A549 (cell line): Measurements from ENCODE around the gene GFPT1.

Experiments used
- EHMT2 ChIP-seq: fragments of 200-600 bp; sonication (generic); IDR thresholded peaks from 2 replicates; pipeline ENCODE4 v1.6.1; 2016; ENCODE audit warnings: antibody characterized with exemption, low read depth, mild to moderate bottlenecking, moderate library complexity
- EP300 ChIP-seq, 2 experiments: fragments of >200 bp; sonication (Bioruptor Twin); formaldehyde crosslinking; IDR thresholded peaks; 2 replicates in 1 of 2; 3 replicates in 1 of 2; pipeline ENCODE4 v1.6.1; 2016 to 2017
- ESRRA ChIP-seq: fragments of 150-350 bp; IDR thresholded peaks from 2 replicates; pipeline ENCODE4 v1.6.1; 2014; ENCODE audit warnings: mild to moderate bottlenecking, low read length, borderline replicate concordance
- HOXA7 ChIP-seq: fragments of 250-450 bp; sonication (Bioruptor Pico); IDR thresholded peaks from 2 replicates; pipeline ENCODE4 v1.5.0; 2020; ENCODE audit warnings: mild to moderate bottlenecking, moderate library complexity
- KDM5A ChIP-seq: fragments of 200-600 bp; sonication (generic); IDR thresholded peaks from 2 replicates; pipeline ENCODE4 v1.6.1; 2016; ENCODE audit warnings: antibody characterized with exemption, mild to moderate bottlenecking
- MYC ChIP-seq: IDR thresholded peaks from 2 replicates; pipeline ENCODE4 v1.6.1; 2012; ENCODE audit warnings: mild to moderate bottlenecking, inconsistent platforms, low read length, improper control_type of control experiment, borderline replicate concordance
- ZNF302 ChIP-seq: fragments of 250-450 bp; sonication (Bioruptor Pico); IDR thresholded peaks from 2 replicates; pipeline ENCODE4 v1.9.0; 2021; ENCODE audit warnings: inconsistent platforms, mild to moderate bottlenecking, moderate library complexity
- TF ChIP-seq, protein P1 (sequence below): fragments of >200 bp; sonication (Bioruptor Twin); formaldehyde crosslinking; IDR thresholded peaks from 3 replicates; pipeline ENCODE4 v1.5.1; 2016

DNA sequence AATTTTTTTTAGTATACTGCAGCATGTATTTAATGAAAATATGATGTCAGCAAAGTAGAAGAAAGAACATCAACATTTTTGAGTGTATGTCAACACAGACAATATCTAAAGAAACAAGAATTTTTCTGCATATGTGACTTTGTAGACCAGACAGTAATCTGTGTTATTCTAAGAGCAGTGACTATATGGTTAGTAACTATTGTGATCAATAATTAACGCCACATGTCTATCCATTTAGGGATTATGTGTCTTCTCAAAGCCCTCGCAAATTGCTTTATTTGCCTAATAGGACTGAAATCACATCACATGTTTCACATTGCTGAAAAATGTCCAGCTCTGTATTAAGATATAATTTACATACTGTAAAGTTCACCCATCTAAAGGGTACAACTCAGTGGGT lies 107.8 kb downstream of the GFPT1 start:
- TF ChIP-seq HOXA7 (CRISPR knock-in tag) (no peak), EP300 (IDR thresholded peaks at IDR 0.05) (no peak), ESRRA (no peak), MYC (no peak), KDM5A (no peak), ZNF302 (no peak), EHMT2 (no peak)
- TF ChIP-seq, protein P1, sequence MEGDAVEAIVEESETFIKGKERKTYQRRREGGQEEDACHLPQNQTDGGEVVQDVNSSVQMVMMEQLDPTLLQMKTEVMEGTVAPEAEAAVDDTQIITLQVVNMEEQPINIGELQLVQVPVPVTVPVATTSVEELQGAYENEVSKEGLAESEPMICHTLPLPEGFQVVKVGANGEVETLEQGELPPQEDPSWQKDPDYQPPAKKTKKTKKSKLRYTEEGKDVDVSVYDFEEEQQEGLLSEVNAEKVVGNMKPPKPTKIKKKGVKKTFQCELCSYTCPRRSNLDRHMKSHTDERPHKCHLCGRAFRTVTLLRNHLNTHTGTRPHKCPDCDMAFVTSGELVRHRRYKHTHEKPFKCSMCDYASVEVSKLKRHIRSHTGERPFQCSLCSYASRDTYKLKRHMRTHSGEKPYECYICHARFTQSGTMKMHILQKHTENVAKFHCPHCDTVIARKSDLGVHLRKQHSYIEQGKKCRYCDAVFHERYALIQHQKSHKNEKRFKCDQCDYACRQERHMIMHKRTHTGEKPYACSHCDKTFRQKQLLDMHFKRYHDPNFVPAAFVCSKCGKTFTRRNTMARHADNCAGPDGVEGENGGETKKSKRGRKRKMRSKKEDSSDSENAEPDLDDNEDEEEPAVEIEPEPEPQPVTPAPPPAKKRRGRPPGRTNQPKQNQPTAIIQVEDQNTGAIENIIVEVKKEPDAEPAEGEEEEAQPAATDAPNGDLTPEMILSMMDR: no peak
